ENCODE results near the gene VPS54. TPM values are rescaled to one million over a fixed set of nuclear protein-coding genes. Genes with fewer than 3 reads are reported as not detected.

VPS54 gene
- total RNA-seq, 4 donors from 2014 or later = 19.8 to 24.0 (median 22.2) TPM

- 81 to 85% methylated on average over 5 of the region's 5 CpGs for WGBS, 2 donors
- Histone ChIP-seq H3K4me3 (no peak overlapping the region), H3K27me3 (no peaks in the 10 kb centered on the region), H3K4me1 (peaks cover 0 to 45% (median 5%) of the 10 kb centered on the region in 4 donors), H3K9me3 (peaks cover 0 to 4% (median 0%) of the 10 kb centered on the region in 4 donors), H3K36me3 (peaks cover 0 to 32% (median 0%) of the 10 kb centered on the region in 3 donors), H3K27ac (peak overlapping the region in 2 of 4 donors; percentile 26 to 63)
- TF ChIP-seq EP300 (IDR thresholded peaks at IDR 0.05) = no peak
- TF ChIP-seq POLR2A (IDR thresholded peaks at IDR 0.05) = no peak
- no peak for TF ChIP-seq CTCF (IDR thresholded peaks at IDR 0.05)
- DNase-seq (ENCODE audit: low spot score in 2 of 2) = no peak
Observed at GRCh38 chr2:63876311-63876710, 142.9 kb downstream of the VPS54 start.

- peak overlapping the region in 1 of 4 donors; percentile 12 for H3K4me3 ChIP-seq
- no peak for TF ChIP-seq POLR2A (IDR thresholded peaks at IDR 0.05)
- no peak for TF ChIP-seq EP300 (IDR thresholded peaks at IDR 0.05)
- TF ChIP-seq CTCF (IDR thresholded peaks at IDR 0.05) = no peak
- H3K27ac ChIP-seq = peak overlapping the region in 2 of 4 donors; percentile 26 to 63
- WGBS, 2 donors = 64 to 74% methylated on average over 3 of the region's 3 CpGs
- no peaks in the 10 kb centered on the region for H3K27me3 ChIP-seq
- peaks cover 0 to 50% (median 5%) of the 10 kb centered on the region in 4 donors for H3K4me1 ChIP-seq
- no peak for DNase-seq (ENCODE audit: low spot score in 2 of 2)
- H3K36me3 ChIP-seq = peaks cover 0 to 32% (median 0%) of the 10 kb centered on the region in 3 donors
- H3K9me3 ChIP-seq = peaks cover 0 to 4% (median 0%) of the 10 kb centered on the region in 4 donors
Observed at GRCh38 chr2:63875559-63876245, 143.5 kb downstream of the VPS54 start.

GRCh38 chr2:63875131-63875527 lies 144.1 kb downstream of the VPS54 start:
- no peak for TF ChIP-seq CTCF (IDR thresholded peaks at IDR 0.05)
- peak in 1 of 2 donors; percentile 21 for TF ChIP-seq EP300 (IDR thresholded peaks at IDR 0.05)
- H3K27ac ChIP-seq = peak overlapping the region in 2 of 4 donors; percentile 26 to 63
- no peak overlapping the region for H3K4me3 ChIP-seq
- peaks cover 0 to 4% (median 0%) of the 10 kb centered on the region in 4 donors for H3K9me3 ChIP-seq
- H3K27me3 ChIP-seq = no peaks in the 10 kb centered on the region
- peaks cover 0 to 32% (median 0%) of the 10 kb centered on the region in 3 donors for H3K36me3 ChIP-seq
- peaks cover 0 to 53% (median 5%) of the 10 kb centered on the region in 4 donors for H3K4me1 ChIP-seq
- no peak for DNase-seq (ENCODE audit: low spot score in 2 of 2)
- 32 to 40% methylated on average over 1 of the region's 1 CpG for WGBS, 2 donors

- no peak for DNase-seq (ENCODE audit: low spot score in 2 of 2)
- Histone ChIP-seq H3K9me3 (peaks cover 0 to 4% (median 0%) of the 10 kb centered on the region in 4 donors), H3K36me3 (peaks cover 0 to 32% (median 0%) of the 10 kb centered on the region in 3 donors), H3K27me3 (no peaks in the 10 kb centered on the region), H3K27ac (peak overlapping the region in 2 of 4 donors; percentile 26 to 63), H3K4me1 (peaks cover 0 to 53% (median 5%) of the 10 kb centered on the region in 4 donors), H3K4me3 (no peak overlapping the region)
- WGBS, 2 donors = 92 to 94% methylated on average over 5 of the region's 5 CpGs
- TF ChIP-seq CTCF (IDR thresholded peaks at IDR 0.05) (no peak), POLR2A (IDR thresholded peaks at IDR 0.05) (no peak), EP300 (IDR thresholded peaks at IDR 0.05) (no peak)
Observed at GRCh38 chr2:63874204-63875130, 144.8 kb downstream of the VPS54 start.

Measured in tibial nerve (tissue), 4 donors.